ENCODE results near the gene AZU1. TPM values are rescaled to one million over a fixed set of nuclear protein-coding genes. Genes with fewer than 3 reads are reported as not detected.

Gene AZU1
- total RNA-seq, 1 donor from 2014 or later = not detected

GRCh38 chr19:796692-797527 is 30.7 kb upstream of the AZU1 start, which contains the start of gene PTBP1:
TSS of gene PTBP1 (plus strand) at chr19:797452. CDS start at chr19:797498, 46 bp downstream.
- intact Hi-C loops (cut with micrococcal nuclease) = loop anchor here (1.0 to 5.0 kb wide), 7 partner anchors 76 to 444 kb away; partner anchors contain the start of genes ATP5F1D, GPX4, RNF126 and RNU6-2

GRCh38 chr19:797528-798414 is 29.9 kb upstream of the AZU1 start:
- intact Hi-C loops (cut with micrococcal nuclease) = loop anchor here (1.0 to 5.0 kb wide), 7 partner anchors 75 to 443 kb away; partner anchors contain the start of genes ATP5F1D, GPX4, RNF126 and RNU6-2

GRCh38 chr19:798415-799075 is 29.1 kb upstream of the AZU1 start:
- intact Hi-C loops (cut with micrococcal nuclease) = loop anchor here (5.0 kb wide), 1 partner anchor 304 kb away; the partner anchor contains the start of gene GPX4

GRCh38 chr19:799076-799881 is 28.4 kb upstream of the AZU1 start:
- intact Hi-C loops (cut with micrococcal nuclease) = loop anchor here (5.0 kb wide), 1 partner anchor 303 kb away; the partner anchor contains the start of gene GPX4

DNA sequence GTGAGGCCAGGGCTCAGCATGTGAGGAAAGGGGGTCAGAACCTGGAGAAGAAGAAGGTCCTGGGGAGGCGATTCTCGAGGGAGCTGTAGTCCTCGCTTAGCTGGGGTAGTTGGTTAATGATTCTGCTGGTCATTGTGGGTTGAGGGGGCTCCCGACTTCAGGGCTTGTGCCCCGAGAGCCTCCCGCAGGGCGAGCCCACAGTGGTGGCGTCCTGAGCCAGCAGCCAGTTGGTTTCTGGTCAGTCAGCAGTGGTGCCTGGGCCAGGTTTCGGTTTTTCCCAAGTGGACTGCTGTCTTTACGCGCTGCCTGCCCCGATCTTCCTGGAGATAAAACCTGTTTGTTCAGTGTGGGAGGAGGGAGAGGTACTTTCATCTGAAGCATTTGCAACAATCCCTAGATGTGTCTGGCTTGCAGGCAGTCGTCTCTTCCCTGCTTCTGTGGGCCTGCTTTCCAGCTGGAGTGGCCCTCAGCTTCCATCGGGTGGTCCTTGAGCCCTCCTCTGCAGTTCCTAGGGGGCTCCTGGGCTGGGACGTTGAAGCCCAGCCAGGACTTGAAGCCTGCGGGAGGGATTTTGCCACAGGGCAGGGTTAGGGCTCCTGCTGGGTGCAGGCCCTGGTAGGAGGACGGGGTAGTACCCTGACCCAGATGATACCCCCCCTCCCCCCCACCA is 27.1 kb upstream of the AZU1 start:
- intact Hi-C loops (cut with micrococcal nuclease) = no loop called here

DNA sequence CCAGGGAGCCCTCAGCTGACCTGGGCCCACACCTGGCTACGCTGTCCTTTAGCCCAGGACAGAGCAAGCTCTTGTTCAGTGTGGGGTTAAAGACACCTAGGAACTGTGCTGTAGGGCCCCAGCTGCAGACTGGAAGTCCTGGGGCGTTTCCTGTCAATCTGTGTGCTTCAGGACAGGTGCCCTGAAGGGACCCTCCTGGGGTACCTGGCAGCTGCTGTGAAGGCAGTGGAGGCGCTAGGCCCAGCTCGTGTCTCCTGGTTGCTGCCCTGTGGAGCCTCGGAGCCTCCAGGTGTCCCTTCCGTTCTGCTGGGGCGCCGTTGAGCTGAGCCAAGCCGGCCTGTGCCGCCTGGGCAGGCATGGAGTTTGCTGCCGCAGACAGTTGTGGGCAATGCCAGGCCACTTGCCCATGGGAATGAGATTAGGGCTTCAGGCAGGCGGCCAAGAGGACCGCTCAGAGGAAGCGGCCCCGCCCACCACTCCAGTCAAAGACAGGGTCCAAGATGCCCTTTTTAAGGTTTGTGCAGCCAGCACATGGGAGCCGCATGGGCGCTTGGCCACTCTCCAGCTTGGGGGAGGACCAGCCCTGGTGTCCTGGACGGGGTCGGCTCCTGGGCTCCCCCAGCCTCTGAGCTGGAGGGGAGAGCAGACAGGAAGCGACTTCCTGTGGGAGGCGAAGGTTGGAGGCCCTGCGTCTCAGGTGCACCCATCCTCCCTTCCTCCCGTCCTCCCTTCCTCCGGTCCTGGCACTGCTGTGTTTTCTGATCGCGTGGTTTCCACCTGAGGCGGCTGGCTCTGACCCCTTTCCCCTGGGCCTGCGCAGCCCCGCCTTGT is 26.4 kb upstream of the AZU1 start:
- intact Hi-C loops (cut with micrococcal nuclease) = no loop called here

DNA sequence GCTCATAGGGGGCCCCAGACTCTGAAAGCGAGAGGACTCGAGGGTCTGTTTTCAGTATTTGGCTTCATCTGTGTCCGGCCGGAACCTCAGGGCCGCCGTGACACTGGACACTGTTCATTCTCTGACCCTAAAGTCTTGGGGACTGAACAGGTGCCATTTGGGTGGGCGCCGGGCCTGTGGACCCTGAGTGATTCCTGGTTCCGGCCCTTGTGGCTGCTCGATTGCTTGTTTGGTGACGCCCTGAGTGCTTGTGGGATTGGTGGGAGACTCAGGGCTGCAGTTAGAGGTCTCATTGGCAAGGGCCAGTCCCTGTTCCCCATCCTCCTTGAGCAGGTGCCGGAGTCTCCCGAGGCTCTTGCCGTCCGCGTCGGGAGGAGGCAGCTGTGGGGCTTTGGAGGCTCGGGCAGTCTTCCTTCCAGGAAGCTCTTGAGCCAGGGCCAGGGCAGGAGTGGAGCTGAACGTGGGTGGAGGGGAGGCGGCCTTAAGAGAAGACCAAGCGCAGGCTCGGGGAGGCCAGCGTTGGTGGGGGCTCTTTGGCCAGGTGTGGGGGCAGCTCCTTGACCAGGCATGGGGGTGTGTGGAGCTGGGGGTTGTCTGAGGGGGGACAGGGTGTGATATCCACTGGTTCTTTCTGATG is 25.7 kb upstream of the AZU1 start:
- intact Hi-C loops (cut with micrococcal nuclease) = no loop called here

GRCh38 chr19:802498-803098 is 25.0 kb upstream of the AZU1 start:
- intact Hi-C loops (cut with micrococcal nuclease) = no loop called here

- intact Hi-C loops (cut with micrococcal nuclease) = no loop called here
These were observed 24.5 kb upstream of the AZU1 start for GRCh38 chr19:803099-803561.

DNA sequence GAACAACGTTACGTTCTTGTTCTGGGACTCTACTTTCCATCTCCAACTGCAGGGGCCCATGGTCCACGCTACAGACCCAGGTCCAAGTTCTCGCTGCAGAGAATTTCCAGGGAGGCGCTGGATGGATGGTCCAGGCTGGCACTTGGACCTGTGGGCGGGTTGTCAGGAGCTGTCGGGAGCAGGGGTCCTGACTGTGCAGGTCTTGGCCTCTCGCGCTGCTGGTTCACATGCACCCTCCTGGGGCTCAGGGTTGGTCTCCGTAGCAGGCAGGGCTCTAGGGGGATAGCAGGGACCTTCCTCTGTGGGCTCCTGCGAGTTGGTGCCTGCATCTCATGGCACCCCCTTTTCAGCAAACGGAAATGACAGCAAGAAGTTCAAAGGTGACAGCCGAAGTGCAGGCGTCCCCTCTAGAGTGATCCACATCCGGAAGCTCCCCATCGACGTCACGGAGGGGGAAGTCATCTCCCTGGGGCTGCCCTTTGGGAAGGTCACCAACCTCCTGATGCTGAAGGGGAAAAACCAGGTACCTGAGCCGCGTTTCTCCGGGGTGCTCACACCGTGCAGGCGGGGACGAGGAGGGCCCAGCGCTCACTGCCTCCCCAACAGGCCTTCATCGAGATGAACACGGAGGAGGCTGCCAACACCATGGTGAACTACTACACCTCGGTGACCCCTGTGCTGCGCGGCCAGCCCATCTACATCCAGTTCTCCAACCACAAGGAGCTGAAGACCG is 23.8 kb upstream of the AZU1 start:
- intact Hi-C loops (cut with micrococcal nuclease) = no loop called here

GRCh38 chr19:804419-805165 is 23.0 kb upstream of the AZU1 start:
- intact Hi-C loops (cut with micrococcal nuclease) = no loop called here

GRCh38 chr19:805166-805551 is 22.5 kb upstream of the AZU1 start:
- intact Hi-C loops (cut with micrococcal nuclease) = no loop called here

- intact Hi-C loops (cut with micrococcal nuclease) = no loop called here
These were observed 21.8 kb upstream of the AZU1 start for GRCh38 chr19:805600-806550.

DNA sequence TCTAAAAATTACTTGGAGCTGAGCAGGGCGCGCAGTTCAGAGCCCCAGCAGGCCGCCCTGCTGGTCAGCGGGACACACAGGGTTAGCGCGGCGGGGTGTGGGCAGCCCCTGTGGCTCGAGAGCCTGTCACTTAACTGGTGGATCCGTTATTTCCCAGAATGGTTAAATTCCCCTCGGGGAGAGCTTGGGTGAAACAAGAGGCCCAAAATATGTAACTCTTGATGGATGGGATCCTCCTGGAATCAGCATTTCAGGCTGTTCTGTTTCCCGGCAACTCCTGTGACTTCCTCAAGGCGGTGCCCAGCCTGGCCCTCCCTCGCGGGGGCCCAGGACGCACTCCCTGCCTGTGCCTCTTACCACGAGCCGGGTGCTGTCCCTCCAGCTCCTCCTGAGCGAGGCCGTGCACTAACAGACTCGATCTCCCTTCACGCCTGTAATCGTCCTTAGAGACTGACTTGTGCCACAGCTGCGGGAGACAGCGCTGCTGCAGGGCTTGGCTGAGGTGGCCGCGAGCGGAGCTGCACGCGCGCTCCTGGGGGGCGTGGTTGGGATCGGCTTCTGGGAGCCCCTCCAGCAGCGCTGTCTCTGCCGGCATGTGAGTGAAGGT is 20.7 kb upstream of the AZU1 start:
- intact Hi-C loops (cut with micrococcal nuclease) = no loop called here

Measured in T-helper 2 cell treated with Interferon-gamma antibody and Interleukin-4, amounts not matched to agents 100 ng/mL and 5 ng/mL, for 36 hours (primary cell).